GM08714 (cell line): ENCODE results near the gene MTNR1A.

Experiments
- H3K4me3 ChIP-seq: fragments of 200-500 bp; sonication (Bioruptor generic); 2 replicates; pipeline ENCODE4 v1.5.1; 2014; ENCODE audit warnings: mild to moderate bottlenecking, low read length, inconsistent platforms
- ZNF274 ChIP-seq: IDR thresholded peaks from 2 replicates; pipeline ENCODE4 v1.6.1; 2012; ENCODE audit warnings: mild to moderate bottlenecking, low read depth, low read length

MTNR1A gene

DNA sequence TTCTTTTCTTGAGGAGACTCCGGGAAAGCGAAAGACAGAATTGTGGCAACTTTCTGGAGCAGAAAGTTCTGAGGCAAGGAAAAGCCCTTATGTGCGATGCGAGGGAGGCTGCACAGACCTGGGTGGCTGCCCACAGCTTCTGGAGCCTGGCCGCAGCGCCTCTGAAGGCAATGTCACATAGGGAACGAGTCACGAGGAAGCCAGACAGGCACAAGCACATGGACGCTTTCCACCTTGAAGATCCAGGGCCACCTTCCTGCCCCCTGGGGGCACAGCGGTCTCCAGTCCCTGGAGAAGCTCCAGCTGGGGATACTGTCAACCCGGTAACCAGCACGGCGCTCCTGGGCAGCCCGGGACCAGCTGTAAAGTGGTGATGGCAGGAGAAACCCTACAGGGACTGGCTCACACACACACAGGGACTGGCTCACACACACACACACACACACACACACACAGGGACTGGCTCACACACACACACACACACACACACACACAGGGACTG lies 69.8 kb downstream of the MTNR1A start:
- TF ChIP-seq ZNF274 = no peak
- no peak overlapping the region for H3K4me3 ChIP-seq

DNA sequence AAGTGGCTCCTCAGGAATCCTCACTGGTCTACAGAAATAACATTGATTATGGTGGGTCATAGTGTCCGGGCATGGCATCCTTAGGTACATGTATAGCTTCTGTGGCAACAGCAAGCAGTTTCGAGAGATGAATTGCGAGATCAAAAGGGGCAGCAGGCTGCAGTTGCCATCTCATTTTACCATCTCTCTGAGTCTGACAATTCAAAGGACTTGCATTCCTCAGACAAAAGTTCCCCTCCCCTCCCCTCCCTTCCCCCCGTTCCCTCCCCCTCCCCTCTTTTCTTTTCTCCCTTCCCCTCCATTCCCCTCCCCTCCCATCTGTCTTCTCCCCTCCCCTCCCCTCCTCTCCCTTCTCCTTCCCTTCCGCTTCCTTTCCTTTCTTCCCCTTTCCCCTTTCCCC lies 70.2 kb downstream of the MTNR1A start:
- no peak for TF ChIP-seq ZNF274
- no peak overlapping the region for H3K4me3 ChIP-seq

- no peak for TF ChIP-seq ZNF274
- no peak overlapping the region for H3K4me3 ChIP-seq
These were observed 71.7 kb downstream of the MTNR1A start for GRCh38 chr4:186483656-186484055.
